SK-N-SH (cell line): ENCODE measurements around the gene SLC38A8.

ENCODE experiments used
- CTCF ChIP-seq: fragments of 200-600 bp; sonication (generic); IDR thresholded peaks from 2 replicates; pipeline ENCODE4 v1.6.1; 2017; ENCODE audit warnings: antibody characterized with exemption, mild to moderate bottlenecking, moderate library complexity
- FOSL2 ChIP-seq: IDR thresholded peaks from 2 replicates; pipeline ENCODE4 v1.4.0; 2012; ENCODE audit warnings: low read depth, mild to moderate bottlenecking, moderate library complexity, borderline replicate concordance

- TF ChIP-seq FOSL2 = no peak
- TF ChIP-seq CTCF = no peak
Measured at GRCh38 chr16:84072014-84072413, 29.4 kb upstream of the SLC38A8 start.
